Right hindlimb (tissue), 1 donor: ENCODE results near the gene SPR.

Experiments used
- DNase-seq: peaks from one replicate; pipeline ENCODE4 v3.0.0-alpha.2; 2018

SPR gene

DNA sequence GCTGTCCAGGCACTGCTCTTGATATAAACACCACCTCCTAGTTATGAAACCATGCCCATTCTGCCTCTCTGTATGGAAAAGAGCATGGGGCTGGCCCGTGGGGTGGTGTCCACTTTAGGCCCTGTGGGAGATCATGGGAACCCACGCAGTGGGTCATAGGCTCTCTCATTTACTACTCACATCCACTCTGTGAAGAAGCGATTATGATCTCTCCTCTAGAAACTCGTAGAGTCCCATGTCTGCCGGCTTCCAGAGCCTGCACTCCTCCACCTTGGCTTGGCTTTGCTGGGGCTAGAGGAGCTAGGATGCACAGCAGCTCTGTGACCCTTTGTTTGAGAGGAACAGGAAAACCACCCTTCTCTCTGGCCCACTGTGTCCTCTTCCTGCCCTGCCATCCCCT, 46.0 kb downstream of the SPR start:
- DNase-seq, result no peak

DNA sequence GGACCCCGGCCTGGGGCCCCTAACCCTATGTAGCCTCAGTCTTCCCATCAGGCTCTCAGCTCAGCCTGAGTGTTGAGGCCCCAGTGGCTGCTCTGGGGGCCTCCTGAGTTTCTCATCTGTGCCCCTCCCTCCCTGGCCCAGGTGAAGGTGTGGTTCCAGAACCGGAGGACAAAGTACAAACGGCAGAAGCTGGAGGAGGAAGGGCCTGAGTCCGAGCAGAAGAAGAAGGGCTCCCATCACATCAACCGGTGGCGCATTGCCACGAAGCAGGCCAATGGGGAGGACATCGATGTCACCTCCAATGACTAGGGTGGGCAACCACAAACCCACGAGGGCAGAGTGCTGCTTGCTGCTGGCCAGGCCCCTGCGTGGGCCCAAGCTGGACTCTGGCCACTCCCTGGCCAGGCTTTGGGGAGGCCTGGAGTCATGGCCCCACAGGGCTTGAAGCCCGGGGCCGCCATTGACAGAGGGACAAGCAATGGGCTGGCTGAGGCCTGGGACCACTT, 46.5 kb downstream of the SPR start:
- no peak for DNase-seq

DNA sequence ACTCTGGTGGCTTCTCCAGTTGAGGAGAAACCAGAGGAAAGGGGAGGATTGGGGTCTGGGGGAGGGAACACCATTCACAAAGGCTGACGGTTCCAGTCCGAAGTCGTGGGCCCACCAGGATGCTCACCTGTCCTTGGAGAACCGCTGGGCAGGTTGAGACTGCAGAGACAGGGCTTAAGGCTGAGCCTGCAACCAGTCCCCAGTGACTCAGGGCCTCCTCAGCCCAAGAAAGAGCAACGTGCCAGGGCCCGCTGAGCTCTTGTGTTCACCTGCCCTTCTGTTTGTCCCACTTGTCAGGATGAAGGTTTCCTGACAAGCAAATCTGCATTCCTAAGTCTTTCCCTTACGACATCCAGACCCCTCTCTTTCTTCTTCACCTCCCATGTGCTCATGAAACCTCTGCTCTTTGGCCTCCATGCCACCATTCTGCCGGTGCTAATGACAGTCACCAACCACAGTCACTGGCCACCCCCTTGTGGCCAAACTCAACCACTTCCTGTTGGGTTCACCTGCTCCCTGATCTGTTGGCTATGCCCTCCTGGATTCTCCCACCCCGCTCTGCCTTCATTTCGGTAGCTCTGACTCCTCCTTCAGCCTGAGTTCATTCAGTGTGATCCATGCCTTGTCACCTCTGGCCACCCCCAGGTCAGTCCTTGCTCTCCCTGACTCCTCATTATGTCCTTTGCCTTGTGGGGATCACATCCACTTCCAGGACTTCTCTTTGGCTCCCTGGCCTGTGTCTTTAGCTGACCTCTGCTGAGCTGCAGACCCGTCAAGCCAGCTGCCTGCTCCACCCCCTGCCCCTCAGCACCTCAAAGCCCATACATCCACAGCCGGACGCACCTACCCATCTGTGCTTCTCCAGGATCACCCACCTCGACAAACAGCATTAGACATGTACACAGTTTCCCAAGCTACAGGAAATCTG, 47.7 kb downstream of the SPR start:
- no peak for DNase-seq

DNA sequence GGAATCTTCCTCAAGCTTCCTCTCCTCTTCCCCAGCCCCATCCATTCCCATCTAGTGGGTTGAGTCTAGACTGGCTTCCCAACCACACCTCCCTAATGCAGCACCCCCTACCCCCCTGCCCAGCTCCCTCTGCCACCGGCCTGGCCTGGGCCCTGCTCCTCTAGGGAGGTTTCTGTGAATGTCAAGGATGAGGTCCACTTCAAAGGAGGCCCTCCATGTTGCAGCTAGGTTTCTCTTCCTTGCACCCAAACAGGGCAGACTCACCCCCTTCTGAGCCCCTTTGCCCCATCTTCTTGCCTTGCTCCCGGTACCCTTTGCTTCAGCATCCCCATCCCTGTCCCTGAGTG, 48.4 kb downstream of the SPR start:
- DNase-seq, result no peak

DNA sequence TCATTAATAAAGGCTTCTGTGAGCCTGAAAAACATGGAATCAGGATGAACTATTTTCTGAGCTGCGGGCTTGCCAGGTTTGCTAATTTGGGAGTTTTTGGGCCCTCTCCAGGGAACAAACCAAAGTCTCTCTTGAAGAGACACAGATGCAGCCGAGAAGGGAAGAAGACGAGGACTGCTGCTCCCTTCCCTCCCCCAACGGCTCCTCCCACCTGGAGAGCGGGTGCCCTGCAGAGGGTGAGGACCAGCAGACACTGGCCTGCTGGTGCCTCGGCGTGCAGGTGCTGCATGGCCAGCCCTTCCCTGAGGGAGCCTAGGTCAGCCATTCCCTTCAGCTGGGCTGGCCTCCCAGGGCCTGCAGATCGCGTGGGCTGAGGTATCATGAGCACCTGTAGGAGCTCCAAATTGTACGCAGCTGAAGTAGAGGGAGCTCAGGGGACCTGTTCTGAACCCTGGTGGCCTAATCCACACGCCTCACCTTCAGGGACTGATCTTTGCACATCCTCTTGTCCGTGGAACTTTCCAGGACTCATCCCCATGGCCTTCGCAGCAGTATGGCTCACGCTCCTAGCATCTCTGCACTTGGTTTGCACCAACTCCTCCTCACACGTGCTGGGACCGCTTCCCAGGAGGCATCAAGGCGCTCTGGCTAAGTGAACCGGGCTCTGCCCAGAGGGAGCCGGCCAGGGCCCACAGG, 49.6 kb downstream of the SPR start:
- no peak for DNase-seq

DNA sequence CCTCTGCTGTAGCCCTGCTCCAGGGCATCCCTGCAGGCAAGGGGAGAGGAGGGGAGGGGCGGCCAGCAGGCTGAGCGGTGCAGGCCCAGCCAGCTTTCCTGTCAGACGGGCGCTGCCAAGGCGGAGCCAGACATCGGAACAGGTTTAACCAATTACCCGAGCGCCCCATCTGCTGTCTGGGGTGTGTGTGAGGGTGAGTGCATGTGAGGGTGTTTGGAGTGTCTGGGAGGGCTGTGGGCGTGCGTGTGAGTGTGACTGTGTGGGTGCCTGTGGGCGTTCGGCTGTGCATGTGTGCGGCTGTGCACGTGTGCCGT, 50.1 kb downstream of the SPR start:
- DNase-seq, result no peak

DNA sequence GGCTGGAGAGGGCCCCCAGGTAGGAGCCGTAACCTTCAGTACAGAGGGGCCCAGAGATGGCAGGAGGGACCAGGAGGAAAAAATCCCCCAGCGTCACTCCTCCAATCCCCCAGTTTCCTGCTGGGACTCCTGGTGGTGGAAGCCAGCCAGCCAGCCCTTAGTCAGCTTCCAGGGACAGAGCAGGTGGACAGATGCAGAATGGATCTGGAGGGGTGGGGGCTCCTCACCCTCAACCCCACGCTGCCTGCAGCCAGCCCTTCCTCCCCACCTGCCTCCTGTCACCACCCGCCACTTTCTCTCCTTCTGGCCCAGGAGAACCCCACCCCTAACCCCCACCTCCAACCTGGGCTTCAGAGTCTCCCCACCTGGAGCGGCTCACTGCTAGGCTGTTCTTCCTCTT, 51.2 kb downstream of the SPR start:
- DNase-seq, result no peak

DNA sequence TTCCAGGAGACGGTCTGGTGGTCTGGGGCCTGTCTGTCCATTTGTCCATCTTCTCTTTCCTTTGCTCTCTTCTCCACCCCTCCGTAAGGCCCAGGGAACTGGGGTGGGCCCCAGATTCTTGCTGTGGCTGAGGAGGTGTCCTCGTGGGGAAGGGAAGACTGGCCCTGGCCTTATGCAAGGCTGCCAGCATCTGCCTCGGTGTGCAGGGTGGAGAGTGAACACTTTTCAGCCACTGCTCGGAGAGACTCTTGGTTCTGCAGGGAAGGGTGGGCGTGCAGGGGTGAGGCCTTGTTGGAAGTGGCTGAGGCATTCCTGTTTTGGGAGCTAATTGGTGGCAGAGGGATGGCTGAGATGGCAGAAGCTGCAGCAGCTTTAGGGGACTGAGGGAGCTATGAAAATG, 53.2 kb downstream of the SPR start:
- no peak for DNase-seq

DNA sequence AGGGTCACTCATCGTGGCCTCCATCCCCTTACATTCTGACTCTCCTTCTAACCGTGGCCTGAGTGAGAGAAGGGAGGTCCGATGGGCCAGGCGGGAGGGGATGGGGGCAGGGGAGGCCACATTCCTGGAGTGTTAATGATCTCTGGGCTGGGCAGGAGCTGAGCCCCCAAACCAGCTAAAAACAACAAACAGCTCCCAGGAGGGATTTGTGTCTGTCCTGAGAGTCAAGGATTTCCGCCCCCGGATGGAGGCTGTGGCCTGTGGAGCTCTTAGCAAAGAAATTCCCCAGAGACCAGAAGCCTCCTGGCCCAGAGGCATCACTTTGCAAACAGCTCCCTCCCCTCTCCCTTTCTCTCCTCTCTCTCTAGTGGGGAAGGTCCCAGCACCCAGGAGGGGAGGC, 53.6 kb downstream of the SPR start:
- no peak for DNase-seq
